ENCODE data around the gene RBM34. TPM values are rescaled to one million over a fixed set of nuclear protein-coding genes. Genes with fewer than 3 reads are reported as not detected.
A peak's percentile ranks its signal among the peaks of the same experiment; 100 is the strongest.
"Not testable (repeated sequence)": the region's sequence is repeated elsewhere in the genome, so short reads cannot be mapped to it uniquely, and the experiment has no call there.

RBM34 gene
- 91.9 and 130 TPM in 2 replicates for total RNA-seq

DNA sequence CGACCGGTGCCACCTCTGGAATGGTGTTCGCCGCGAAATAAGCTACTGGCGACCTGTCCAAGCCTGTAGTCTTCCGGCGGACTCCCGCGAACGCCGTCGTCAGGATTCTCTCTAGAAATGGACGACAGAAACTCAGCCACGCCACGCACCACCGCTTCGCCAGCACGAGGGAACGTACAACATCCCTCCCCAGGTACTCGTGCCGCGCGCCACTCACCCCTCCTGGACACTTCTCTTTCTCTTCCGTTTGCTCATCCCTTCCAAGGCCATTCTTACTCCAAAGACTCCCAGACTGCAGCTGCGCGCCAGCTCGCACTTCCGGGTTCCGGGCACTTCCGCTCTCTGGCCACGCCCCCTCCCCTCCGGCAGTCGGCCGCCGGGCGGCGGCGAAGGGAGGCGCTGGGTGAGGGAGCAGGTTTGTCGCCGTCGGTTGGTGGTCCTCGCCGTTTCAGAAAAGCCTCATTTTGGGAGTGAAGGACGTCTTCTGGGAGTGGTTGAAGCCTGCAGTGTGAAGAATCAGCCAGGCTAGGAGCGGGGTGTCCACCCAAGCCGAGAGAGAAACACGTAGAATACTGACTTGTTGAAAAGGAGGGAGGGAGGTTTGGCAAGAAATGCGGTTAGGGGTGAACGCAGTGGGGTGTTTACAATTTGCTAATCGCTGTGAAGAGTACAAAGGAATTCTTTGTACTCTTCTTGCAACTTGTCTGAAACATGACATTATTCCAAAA is at the start of gene RBM34:
RBM34 (minus strand) TSS at position 294 of the 728 bp plus-strand sequence; CDS start at position 270, 24 bp downstream.
- TF ChIP-seq, protein P1, sequence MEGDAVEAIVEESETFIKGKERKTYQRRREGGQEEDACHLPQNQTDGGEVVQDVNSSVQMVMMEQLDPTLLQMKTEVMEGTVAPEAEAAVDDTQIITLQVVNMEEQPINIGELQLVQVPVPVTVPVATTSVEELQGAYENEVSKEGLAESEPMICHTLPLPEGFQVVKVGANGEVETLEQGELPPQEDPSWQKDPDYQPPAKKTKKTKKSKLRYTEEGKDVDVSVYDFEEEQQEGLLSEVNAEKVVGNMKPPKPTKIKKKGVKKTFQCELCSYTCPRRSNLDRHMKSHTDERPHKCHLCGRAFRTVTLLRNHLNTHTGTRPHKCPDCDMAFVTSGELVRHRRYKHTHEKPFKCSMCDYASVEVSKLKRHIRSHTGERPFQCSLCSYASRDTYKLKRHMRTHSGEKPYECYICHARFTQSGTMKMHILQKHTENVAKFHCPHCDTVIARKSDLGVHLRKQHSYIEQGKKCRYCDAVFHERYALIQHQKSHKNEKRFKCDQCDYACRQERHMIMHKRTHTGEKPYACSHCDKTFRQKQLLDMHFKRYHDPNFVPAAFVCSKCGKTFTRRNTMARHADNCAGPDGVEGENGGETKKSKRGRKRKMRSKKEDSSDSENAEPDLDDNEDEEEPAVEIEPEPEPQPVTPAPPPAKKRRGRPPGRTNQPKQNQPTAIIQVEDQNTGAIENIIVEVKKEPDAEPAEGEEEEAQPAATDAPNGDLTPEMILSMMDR (IDR thresholded peaks at IDR 0.05; ENCODE audit: insufficient read depth, low read length, poor library complexity, severe bottlenecking), result no peak
- H3K27me3 ChIP-seq (ENCODE audit: control insufficient read depth, insufficient read depth, low read length), result no peaks in the 10 kb centered on the region
- H3K36me3 ChIP-seq (ENCODE audit: control insufficient read depth, insufficient read depth, low read length), result peaks cover 2% of the 10 kb centered on the region
- H3K4me3 ChIP-seq (ENCODE audit: low read depth, low read length), result peak within 1 kb of the TSS; percentile 88
- DNase-seq (ENCODE audit: low read depth), result peak; percentile 77

- TF ChIP-seq, protein P1 (IDR thresholded peaks at IDR 0.05; ENCODE audit: insufficient read depth, low read length, poor library complexity, severe bottlenecking), result no peak
- DNase-seq (ENCODE audit: low read depth), result peak; percentile 21
- Histone ChIP-seq H3K36me3 (ENCODE audit: control insufficient read depth, insufficient read depth, low read length) (no peaks in the 10 kb centered on the region), H3K27me3 (ENCODE audit: control insufficient read depth, insufficient read depth, low read length) (no peaks in the 10 kb centered on the region), H3K4me3 (ENCODE audit: low read depth, low read length) (no peak overlapping the region)
These were observed 46.1 kb upstream of the RBM34 start for GRCh38 chr1:235207209-235207565.

- TF ChIP-seq, protein P1 (IDR thresholded peaks at IDR 0.05; ENCODE audit: insufficient read depth, low read length, poor library complexity, severe bottlenecking), result no peak
- Histone ChIP-seq H3K27me3 (ENCODE audit: control insufficient read depth, insufficient read depth, low read length) (no peaks in the 10 kb centered on the region), H3K36me3 (ENCODE audit: control insufficient read depth, insufficient read depth, low read length) (no peaks in the 10 kb centered on the region), H3K4me3 (ENCODE audit: low read depth, low read length) (no peak overlapping the region)
- peak; percentile 41 for DNase-seq (ENCODE audit: low read depth)
These were observed 45.6 kb upstream of the RBM34 start for GRCh38 chr1:235206533-235207208.

DNA sequence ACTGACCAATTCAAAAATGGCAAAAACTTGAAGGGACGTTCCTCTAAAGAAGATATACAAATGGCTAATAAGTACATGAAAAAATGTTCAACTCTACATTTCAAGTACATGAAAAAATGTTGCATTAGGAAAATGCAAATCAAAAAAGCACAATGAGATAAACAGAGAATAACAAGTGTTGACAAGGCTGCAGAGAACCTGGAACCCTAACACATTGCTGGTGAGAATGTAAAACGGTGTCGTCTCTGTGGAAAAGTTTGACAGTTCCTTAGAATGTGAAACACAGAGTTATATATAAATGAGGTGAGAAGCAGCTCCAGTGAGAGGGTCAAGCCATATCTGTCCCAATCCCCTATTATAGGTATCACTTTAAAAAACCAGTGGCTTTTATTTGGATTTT is 44.6 kb upstream of the RBM34 start:
- no peak overlapping the region for H3K4me3 ChIP-seq (ENCODE audit: low read depth, low read length)
- TF ChIP-seq, protein P1 (IDR thresholded peaks at IDR 0.05; ENCODE audit: insufficient read depth, low read length, poor library complexity, severe bottlenecking), result no peak
- no peaks in the 10 kb centered on the region for H3K27me3 ChIP-seq (ENCODE audit: control insufficient read depth, insufficient read depth, low read length)
- H3K36me3 ChIP-seq (ENCODE audit: control insufficient read depth, insufficient read depth, low read length), result no peaks in the 10 kb centered on the region
- DNase-seq (ENCODE audit: low read depth), result no peak

DNA sequence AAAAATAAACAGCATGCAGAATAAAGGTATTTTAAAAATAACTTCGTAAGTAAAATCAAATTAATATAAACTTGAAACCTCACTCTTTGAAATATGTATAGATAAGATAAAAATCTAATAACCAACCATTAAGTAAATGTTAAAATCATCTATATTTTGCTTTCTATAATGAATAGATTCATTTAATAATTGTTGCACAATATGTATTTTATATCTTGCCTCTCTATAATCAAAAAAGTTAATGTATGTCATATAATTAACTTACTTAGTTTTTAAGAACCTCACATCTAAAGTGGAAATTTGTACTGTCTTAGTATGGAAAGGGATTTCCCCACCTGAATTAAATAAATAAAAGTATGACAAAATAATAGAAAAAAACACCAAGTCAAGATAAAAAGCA is 42.4 kb upstream of the RBM34 start:
- no peak for DNase-seq (ENCODE audit: low read depth)
- Histone ChIP-seq H3K36me3 (ENCODE audit: control insufficient read depth, insufficient read depth, low read length) (no peaks in the 10 kb centered on the region), H3K4me3 (ENCODE audit: low read depth, low read length) (no peak overlapping the region), H3K27me3 (ENCODE audit: control insufficient read depth, insufficient read depth, low read length) (no peaks in the 10 kb centered on the region)
- TF ChIP-seq, protein P1 (IDR thresholded peaks at IDR 0.05; ENCODE audit: insufficient read depth, low read length, poor library complexity, severe bottlenecking), result no peak

- not testable (repeated sequence) for H3K27me3 ChIP-seq (ENCODE audit: control insufficient read depth, insufficient read depth, low read length); H3K36me3 ChIP-seq (ENCODE audit: control insufficient read depth, insufficient read depth, low read length); H3K4me3 ChIP-seq (ENCODE audit: low read depth, low read length); DNase-seq (ENCODE audit: low read depth)
These were observed 41.4 kb upstream of the RBM34 start for GRCh38 chr1:235202447-235202846.
